ENCODE results near the gene TRAPPC10. TPM values are rescaled to one million over a fixed set of nuclear protein-coding genes. Genes with fewer than 3 reads are reported as not detected.

TRAPPC10 gene
- total and polyA plus RNA-seq, 10 of the 15 experiments (the other 5 are each of a cell fraction or from before 2014, with no cell fraction given), result 1.1 to 39.6 (median 28.2) TPM

- H3K4me1 ChIP-seq (ENCODE audit: control insufficient read depth, insufficient read depth, low read length), result peaks cover 1% of the 10 kb centered on the region; the same call in 1 of the 2 replicates
- H4K20me1 ChIP-seq (ENCODE audit: control insufficient read depth, insufficient read depth), result no peaks in the 10 kb centered on the region
- whole genome bisulfite sequencing (ENCODE audit: insufficient coverage, insufficient replicate concordance, low lambda C conversion rate, missing lambda C conversion rate), result 44% methylated on average over 9 of the region's 9 CpGs
- peaks cover 2% of the 10 kb centered on the region for H3K79me2 ChIP-seq (ENCODE audit: control insufficient read depth, insufficient read depth, low read length)
- intact Hi-C loops (cut with micrococcal nuclease; ENCODE audit: unreplicated experiment), result no loop called here
- FAIRE-seq (no peak), ATAC-seq (no peak), DNase-seq (ENCODE audit: low read depth, low spot score) (no peak)
- ChIA-PET RAD21 (ENCODE audit: unreplicated experiment) (no interaction called here), CTCF (no interaction called here), POLR2A (no interaction called here), SMC1A (ENCODE audit: uncharacterized antibody, unreplicated experiment) (no interaction called here)
- H3K27me3 ChIP-seq (replicated peaks in 1 of 2; ENCODE audit: control insufficient read depth in 2 of 2, insufficient read depth in 2 of 2, low read length in 1 of 2), result no peaks in the 10 kb centered on the region
- H3K4me2 ChIP-seq (ENCODE audit: control insufficient read depth, insufficient read depth), result no peak overlapping the region
- in situ Hi-C loops (cut with MboI), result no loop called here
- no peak overlapping the region for H2AFZ ChIP-seq (ENCODE audit: control insufficient read depth, low read depth, low read length)
- no peaks in the 10 kb centered on the region for H3K9me3 ChIP-seq (replicated peaks; ENCODE audit: control insufficient read depth, insufficient read depth, low read length)
- TF ChIP-seq MLLT1 (IDR thresholded peaks at IDR 0.05), result no peak
- no peak for TF ChIP-seq BCL3 (IDR thresholded peaks at IDR 0.05; ENCODE audit: borderline replicate concordance, insufficient read depth, low read depth, low read length, poor library complexity, severe bottlenecking)
- H3K27ac ChIP-seq (ENCODE audit: control insufficient read depth, insufficient read depth), result no peak overlapping the region
- no peaks in the 10 kb centered on the region for H3K36me3 ChIP-seq (ENCODE audit: control insufficient read depth in 2 of 2, insufficient read depth in 2 of 2, low read length in 1 of 2)
- BruUV-seq (replicated peaks), result no TSS peak
- H3K9ac ChIP-seq (ENCODE audit: control insufficient read depth, insufficient read depth, low read length), result no peak overlapping the region
- no peak overlapping the region for H3K4me3 ChIP-seq
Observed at GRCh38 chr21:44006017-44006619, 6.0 kb upstream of the TRAPPC10 start.

- Histone ChIP-seq H3K9me3 (replicated peaks; ENCODE audit: control insufficient read depth, insufficient read depth, low read length) (no peaks in the 10 kb centered on the region), H3K4me3 (no peak overlapping the region), H3K27me3 (replicated peaks in 1 of 2; ENCODE audit: control insufficient read depth in 2 of 2, insufficient read depth in 2 of 2, low read length in 1 of 2) (no peaks in the 10 kb centered on the region), H3K27ac (ENCODE audit: control insufficient read depth, insufficient read depth) (no peak overlapping the region), H4K20me1 (ENCODE audit: control insufficient read depth, insufficient read depth) (no peaks in the 10 kb centered on the region), H3K4me1 (ENCODE audit: control insufficient read depth, insufficient read depth, low read length) (peaks cover 3% of the 10 kb centered on the region; the same call in 1 of the 2 replicates), H3K36me3 (ENCODE audit: control insufficient read depth in 2 of 2, insufficient read depth in 2 of 2, low read length in 1 of 2) (no peaks in the 10 kb centered on the region), H3K79me2 (ENCODE audit: control insufficient read depth, insufficient read depth, low read length) (peaks cover 5% of the 10 kb centered on the region), H3K9ac (ENCODE audit: control insufficient read depth, insufficient read depth, low read length) (no peak overlapping the region), H2AFZ (ENCODE audit: control insufficient read depth, low read depth, low read length) (no peak overlapping the region), H3K4me2 (ENCODE audit: control insufficient read depth, insufficient read depth) (no peak overlapping the region)
- intact Hi-C loops (cut with micrococcal nuclease; ENCODE audit: unreplicated experiment) (no loop called here), in situ Hi-C loops (cut with MboI) (no loop called here)
- ChIA-PET SMC1A (ENCODE audit: uncharacterized antibody, unreplicated experiment) (no interaction called here), POLR2A (no interaction called here), RAD21 (ENCODE audit: unreplicated experiment) (no interaction called here), CTCF (no interaction called here)
- FAIRE-seq, result no peak
- no peak for DNase-seq (ENCODE audit: low read depth, low spot score)
- no TSS peak for BruUV-seq (replicated peaks)
- no peak for ATAC-seq
- WGBS (ENCODE audit: insufficient coverage, insufficient replicate concordance, low lambda C conversion rate, missing lambda C conversion rate), result 99% methylated on average over 8 of the region's 8 CpGs
- TF ChIP-seq SP1 (IDR thresholded peaks at IDR 0.05; ENCODE audit: low read depth, low read length), result no peak
- TF ChIP-seq SREBF1 (IDR thresholded peaks at IDR 0.05; ENCODE audit: low read length), result no peak
- TF ChIP-seq SMARCA5 (IDR thresholded peaks at IDR 0.05), result no peak
- TF ChIP-seq NRF1 (conservative IDR thresholded peaks at IDR 0.05; ENCODE audit: low read depth, low read length), result no peak
- TF ChIP-seq MEF2B (IDR thresholded peaks at IDR 0.05; ENCODE audit: partially characterized antibody, poor library complexity, severe bottlenecking), result no peak
- TF ChIP-seq CHD4 (IDR thresholded peaks at IDR 0.05), result no peak
- no peak for TF ChIP-seq NR2C2 (IDR thresholded peaks at IDR 0.05; ENCODE audit: borderline replicate concordance, control insufficient read depth, insufficient read length, low read depth)
- TF ChIP-seq WRNIP1 (IDR thresholded peaks at IDR 0.05; ENCODE audit: borderline replicate concordance, low read depth, low read length), result no peak
- TF ChIP-seq E4F1 (IDR thresholded peaks at IDR 0.05; ENCODE audit: borderline replicate concordance, partially characterized antibody), result no peak
- TF ChIP-seq NR2F1 (conservative IDR thresholded peaks at IDR 0.05), result no peak
- no peak for TF ChIP-seq SMAD1 (IDR thresholded peaks at IDR 0.05; ENCODE audit: low read depth, partially characterized antibody)
Observed at GRCh38 chr21:44006656-44007055, 5.5 kb upstream of the TRAPPC10 start.

Data from GM12878 (cell line).